ENCODE results near the gene WSB2. TPM values are rescaled to one million over a fixed set of nuclear protein-coding genes. Genes with fewer than 3 reads are reported as not detected.

Gene WSB2
- polyA plus RNA-seq, 1 donor (not counting 4 experiments of a cell fraction or from before 2014, with no cell fraction given): 84.0 TPM

GRCh38 chr12:118107694-118108093, 46.7 kb upstream of the WSB2 start:
- no peak for TF ChIP-seq CTCF (optimal IDR thresholded peaks at IDR 0.05 in 1 of 3, IDR thresholded peaks at IDR 0.05 in 1 of 3, conservative IDR thresholded peaks at IDR 0.05 in 1 of 3; ENCODE audit: extremely low read depth in 1 of 3, insufficient read depth in 2 of 3, low read length in 3 of 3)
- no peak for TF ChIP-seq EZH2 (IDR thresholded peaks at IDR 0.05; ENCODE audit: low read length)
- H3K9me1 ChIP-seq (ENCODE audit: control insufficient read depth, extremely low read depth, insufficient read depth, low read length): no peaks in the 10 kb centered on the region
- peaks cover 6% of the 10 kb centered on the region for H3K4me1 ChIP-seq (ENCODE audit: control insufficient read depth, extremely low read depth, insufficient read depth, low read length)
- DNase-seq (ENCODE audit: low read depth, low spot score) (no peak), FAIRE-seq (no peak)
- no peak overlapping the region for H3K27ac ChIP-seq (ENCODE audit: control insufficient read depth, insufficient read depth, low read length)
- H3K79me2 ChIP-seq (ENCODE audit: control insufficient read depth, insufficient read depth, low read length): no peaks in the 10 kb centered on the region
- no peaks in the 10 kb centered on the region for H4K20me1 ChIP-seq (ENCODE audit: control insufficient read depth, extremely low read depth, insufficient read depth, low read length)
- no peak overlapping the region for H3K4me3 ChIP-seq (ENCODE audit: control insufficient read depth in 2 of 3, extremely low read depth in 1 of 3, insufficient read depth in 2 of 3, low read depth in 1 of 3, low read length in 3 of 3)
- no peaks in the 10 kb centered on the region for H3K9me3 ChIP-seq (ENCODE audit: control insufficient read depth, low read depth, low read length)
- no peak overlapping the region for H3K9ac ChIP-seq (ENCODE audit: control insufficient read depth, extremely low read depth, insufficient read depth, low read length)
- dilution Hi-C loops (cut with MboI; ENCODE audit: extremely low pct_ligation_motif_present, low sequenced_read_pairs): no loop called here
- no peak overlapping the region for H3K4me2 ChIP-seq (ENCODE audit: control insufficient read depth, extremely low read depth, insufficient read depth, low read depth, low read length)
- H2AFZ ChIP-seq (ENCODE audit: control insufficient read depth, low read length): no peak overlapping the region
- no peaks in the 10 kb centered on the region for H3K36me3 ChIP-seq (ENCODE audit: control insufficient read depth in 2 of 2, extremely low read depth in 1 of 2, insufficient read depth in 2 of 2, low read length in 2 of 2)
- no peaks in the 10 kb centered on the region for H3K27me3 ChIP-seq (ENCODE audit: control insufficient read depth, extremely low read depth, insufficient read depth, low read length)

DNA sequence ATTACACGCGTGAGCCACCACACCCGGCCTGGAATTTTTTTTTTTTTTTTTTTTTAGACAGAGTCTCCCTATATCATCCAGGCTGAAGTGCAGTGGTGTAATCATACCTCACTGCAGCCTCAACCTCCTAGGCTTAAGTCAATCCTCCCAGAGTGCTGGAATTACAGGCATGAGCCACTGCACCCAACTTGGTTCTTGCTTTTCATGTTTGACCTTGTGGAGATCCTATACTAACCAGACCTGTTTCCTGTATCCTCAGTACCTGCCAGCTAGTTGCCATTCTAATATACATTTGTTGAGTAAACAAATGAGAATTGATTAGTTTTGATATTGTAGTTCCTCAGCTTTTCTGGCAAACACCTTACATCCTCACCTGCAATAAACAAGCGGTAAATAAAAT, 46.0 kb upstream of the WSB2 start:
- H3K9ac ChIP-seq (ENCODE audit: control insufficient read depth, extremely low read depth, insufficient read depth, low read length): no peak overlapping the region
- H3K4me3 ChIP-seq (ENCODE audit: control insufficient read depth in 2 of 3, extremely low read depth in 1 of 3, insufficient read depth in 2 of 3, low read depth in 1 of 3, low read length in 3 of 3): no peak overlapping the region
- no peak for TF ChIP-seq EZH2 (IDR thresholded peaks at IDR 0.05; ENCODE audit: low read length)
- TF ChIP-seq CTCF (optimal IDR thresholded peaks at IDR 0.05 in 1 of 3, IDR thresholded peaks at IDR 0.05 in 1 of 3, conservative IDR thresholded peaks at IDR 0.05 in 1 of 3; ENCODE audit: extremely low read depth in 1 of 3, insufficient read depth in 2 of 3, low read length in 3 of 3): no peak
- dilution Hi-C loops (cut with MboI; ENCODE audit: extremely low pct_ligation_motif_present, low sequenced_read_pairs): no loop called here
- H3K27me3 ChIP-seq (ENCODE audit: control insufficient read depth, extremely low read depth, insufficient read depth, low read length): no peaks in the 10 kb centered on the region
- H3K36me3 ChIP-seq (ENCODE audit: control insufficient read depth in 2 of 2, extremely low read depth in 1 of 2, insufficient read depth in 2 of 2, low read length in 2 of 2): no peaks in the 10 kb centered on the region
- H3K27ac ChIP-seq (ENCODE audit: control insufficient read depth, insufficient read depth, low read length): no peak overlapping the region
- H3K9me1 ChIP-seq (ENCODE audit: control insufficient read depth, extremely low read depth, insufficient read depth, low read length): peaks cover 4% of the 10 kb centered on the region
- H4K20me1 ChIP-seq (ENCODE audit: control insufficient read depth, extremely low read depth, insufficient read depth, low read length): no peaks in the 10 kb centered on the region
- no peak for DNase-seq (ENCODE audit: low read depth, low spot score)
- H3K4me2 ChIP-seq (ENCODE audit: control insufficient read depth, extremely low read depth, insufficient read depth, low read depth, low read length): no peak overlapping the region
- peaks cover 13% of the 10 kb centered on the region for H3K4me1 ChIP-seq (ENCODE audit: control insufficient read depth, extremely low read depth, insufficient read depth, low read length)
- no peak for FAIRE-seq
- H2AFZ ChIP-seq (ENCODE audit: control insufficient read depth, low read length): no peak overlapping the region
- no peaks in the 10 kb centered on the region for H3K79me2 ChIP-seq (ENCODE audit: control insufficient read depth, insufficient read depth, low read length)
- H3K9me3 ChIP-seq (ENCODE audit: control insufficient read depth, low read depth, low read length): no peaks in the 10 kb centered on the region
